ENCODE results near the gene TIMM10B.

GRCh38 chr11:6520265-6520664 lies 39.0 kb downstream of the TIMM10B start:
- no peak for TF ChIP-seq CTCF (conservative IDR thresholded peaks at IDR 0.05)
- no peak for TF ChIP-seq EZH2 (IDR thresholded peaks at IDR 0.05; ENCODE audit: low read depth)

Data from PC-9 (cell line).